ENCODE measurements around the gene DNAJC27.

GRCh38 chr2:24970483-24971285 is 1.1 kb downstream of the DNAJC27 start:
- TF ChIP-seq CTCF (IDR thresholded peaks at IDR 0.05) (no peak), POLR2A (IDR thresholded peaks at IDR 0.05) (no peak)

Measured in thyroid gland (tissue), 4 donors.